Measurements from ENCODE around the gene GFPT2.
A peak's percentile ranks its signal among the peaks of the same experiment; 100 is the strongest.

The GFPT2 gene

DNA sequence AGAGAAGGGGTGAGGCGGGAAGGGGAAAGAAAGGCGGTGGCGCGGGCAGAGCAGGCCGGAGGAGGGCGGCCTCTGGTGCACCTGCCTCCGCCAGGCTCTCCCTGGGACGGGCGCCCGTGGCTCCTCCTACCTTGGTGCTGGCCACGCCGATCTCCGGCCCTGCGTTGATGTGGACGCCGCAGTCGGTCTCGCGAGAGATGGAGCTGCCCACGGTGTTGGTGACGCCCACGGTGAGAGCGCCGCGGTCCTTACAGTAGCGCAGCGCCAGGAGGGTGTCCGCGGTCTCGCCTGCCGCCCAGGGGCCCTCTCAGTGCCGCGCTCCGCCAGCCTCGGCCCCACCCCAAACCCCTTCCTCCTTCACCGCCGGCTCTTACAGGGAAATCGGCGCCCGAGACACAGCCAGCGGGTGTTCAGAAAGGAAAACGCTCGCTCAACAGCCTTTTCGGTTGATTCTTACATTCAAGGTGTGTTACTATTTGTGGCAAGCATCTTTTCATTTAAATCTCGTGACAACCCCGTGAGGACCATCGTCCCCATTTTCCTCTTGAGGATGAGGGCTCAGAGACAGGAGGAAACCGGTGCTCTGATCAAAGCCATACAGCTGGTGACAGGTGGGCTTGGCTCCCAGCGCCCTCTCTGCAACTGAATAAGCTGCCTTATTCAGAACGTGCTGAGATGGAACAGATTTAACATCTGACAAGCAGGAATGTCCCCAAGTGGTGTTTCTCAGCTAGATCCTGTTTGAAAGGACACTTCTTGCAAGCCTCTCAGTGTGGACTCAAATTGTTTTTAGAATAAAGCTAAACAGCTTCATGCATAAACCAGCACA is 39.2 kb downstream of the GFPT2 start:
- TF ChIP-seq, protein P1, sequence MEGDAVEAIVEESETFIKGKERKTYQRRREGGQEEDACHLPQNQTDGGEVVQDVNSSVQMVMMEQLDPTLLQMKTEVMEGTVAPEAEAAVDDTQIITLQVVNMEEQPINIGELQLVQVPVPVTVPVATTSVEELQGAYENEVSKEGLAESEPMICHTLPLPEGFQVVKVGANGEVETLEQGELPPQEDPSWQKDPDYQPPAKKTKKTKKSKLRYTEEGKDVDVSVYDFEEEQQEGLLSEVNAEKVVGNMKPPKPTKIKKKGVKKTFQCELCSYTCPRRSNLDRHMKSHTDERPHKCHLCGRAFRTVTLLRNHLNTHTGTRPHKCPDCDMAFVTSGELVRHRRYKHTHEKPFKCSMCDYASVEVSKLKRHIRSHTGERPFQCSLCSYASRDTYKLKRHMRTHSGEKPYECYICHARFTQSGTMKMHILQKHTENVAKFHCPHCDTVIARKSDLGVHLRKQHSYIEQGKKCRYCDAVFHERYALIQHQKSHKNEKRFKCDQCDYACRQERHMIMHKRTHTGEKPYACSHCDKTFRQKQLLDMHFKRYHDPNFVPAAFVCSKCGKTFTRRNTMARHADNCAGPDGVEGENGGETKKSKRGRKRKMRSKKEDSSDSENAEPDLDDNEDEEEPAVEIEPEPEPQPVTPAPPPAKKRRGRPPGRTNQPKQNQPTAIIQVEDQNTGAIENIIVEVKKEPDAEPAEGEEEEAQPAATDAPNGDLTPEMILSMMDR (IDR thresholded peaks at IDR 0.05; ENCODE audit: low read depth, low read length, missing control alignments), result no peak
- peak; percentile 43 for DNase-seq (ENCODE audit: low read depth)
- H3K4me3 ChIP-seq (ENCODE audit: low read depth, low read length), result peak overlapping the region; percentile 53

- TF ChIP-seq, protein P1 (IDR thresholded peaks at IDR 0.05; ENCODE audit: low read depth, low read length, missing control alignments), result no peak
- DNase-seq (ENCODE audit: low read depth), result no peak
- no peak overlapping the region for H3K4me3 ChIP-seq (ENCODE audit: low read depth, low read length)
Observed at GRCh38 chr5:180311216-180311615, 41.9 kb downstream of the GFPT2 start.

- no peak overlapping the region for H3K4me3 ChIP-seq (ENCODE audit: low read depth, low read length)
- no peak for DNase-seq (ENCODE audit: low read depth)
- TF ChIP-seq, protein P1 (IDR thresholded peaks at IDR 0.05; ENCODE audit: low read depth, low read length, missing control alignments), result no peak
Observed at GRCh38 chr5:180306796-180307195, 46.3 kb downstream of the GFPT2 start.

- H3K4me3 ChIP-seq (ENCODE audit: low read depth, low read length), result no peak overlapping the region
- TF ChIP-seq, protein P1 (IDR thresholded peaks at IDR 0.05; ENCODE audit: low read depth, low read length, missing control alignments), result no peak
- DNase-seq (ENCODE audit: low read depth), result no peak
Observed at GRCh38 chr5:180305481-180305880, 47.7 kb downstream of the GFPT2 start.

DNA sequence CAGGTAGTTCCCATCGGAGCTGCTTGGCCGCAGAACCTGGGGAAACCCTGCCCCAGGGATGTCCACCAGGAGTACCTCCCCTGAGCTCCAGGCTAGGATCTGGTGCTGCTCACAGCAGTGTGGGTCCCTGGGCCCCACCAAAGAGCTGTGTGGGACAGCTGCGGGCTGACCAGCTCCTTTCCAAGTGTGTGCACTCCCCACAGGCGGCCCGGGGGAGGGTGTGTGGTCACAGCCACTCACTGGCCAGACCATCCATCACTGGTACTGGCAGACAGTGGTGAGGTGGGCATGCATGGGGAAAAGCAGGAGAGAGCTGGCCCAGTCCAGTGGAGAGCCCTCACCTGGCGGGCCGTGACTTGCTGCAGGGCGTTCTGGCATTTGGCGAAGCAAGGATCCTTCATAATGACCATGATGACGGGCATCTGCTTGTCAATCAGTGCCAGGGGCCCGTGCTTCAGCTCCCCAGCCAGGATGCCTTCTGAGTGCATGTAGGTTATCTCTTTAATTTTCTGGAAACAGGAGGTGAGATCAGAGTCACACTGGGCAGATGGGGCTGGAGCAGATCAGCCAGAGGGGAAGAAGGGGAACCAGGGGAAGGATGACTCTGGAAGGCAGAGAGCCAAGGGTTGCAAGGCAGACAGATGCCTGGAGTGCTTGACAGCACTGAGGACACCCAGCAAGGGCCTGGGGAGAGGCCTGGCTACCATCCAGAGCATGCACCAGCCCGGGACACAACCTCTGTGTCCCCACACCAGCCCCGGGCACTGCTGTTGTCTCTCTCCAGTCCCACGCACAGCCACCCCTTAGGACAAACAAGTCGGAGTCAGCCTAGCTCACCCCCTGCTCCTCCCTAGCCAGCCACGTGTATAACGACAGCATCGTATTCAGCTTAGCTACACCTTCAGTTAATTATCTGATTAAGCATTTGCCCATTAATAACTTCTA is 48.4 kb downstream of the GFPT2 start:
- TF ChIP-seq, protein P1 (IDR thresholded peaks at IDR 0.05; ENCODE audit: low read depth, low read length, missing control alignments), result no peak
- no peak for DNase-seq (ENCODE audit: low read depth)
- no peak overlapping the region for H3K4me3 ChIP-seq (ENCODE audit: low read depth, low read length)

GRCh38 chr5:180304016-180304292 is 49.2 kb downstream of the GFPT2 start:
- TF ChIP-seq, protein P1 (IDR thresholded peaks at IDR 0.05; ENCODE audit: low read depth, low read length, missing control alignments), result no peak
- H3K4me3 ChIP-seq (ENCODE audit: low read depth, low read length), result no peak overlapping the region
- DNase-seq (ENCODE audit: low read depth), result no peak

Measured in GM12864 (cell line).